Measurements from ENCODE around the gene PBX1.

Gene PBX1

DNA sequence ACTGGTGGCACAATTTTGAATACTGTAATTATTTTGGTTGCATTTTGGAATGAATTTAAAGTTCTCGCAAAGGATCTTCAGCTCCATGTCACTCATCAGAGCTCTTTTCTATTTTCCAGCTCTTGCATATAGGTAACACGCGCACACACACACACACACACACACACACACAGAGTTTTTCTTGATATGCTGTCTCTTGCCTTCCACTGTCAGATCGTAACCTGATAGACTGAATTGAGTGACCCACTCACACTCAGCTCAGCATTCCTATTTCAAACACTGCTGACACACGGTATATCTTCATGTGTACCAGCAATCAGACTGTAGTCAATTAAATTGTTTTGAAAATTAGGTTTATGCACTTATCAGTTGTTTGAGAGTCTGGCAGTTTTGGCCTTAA, 214.1 kb downstream of the PBX1 start:
- FAIRE-seq (no peak), DNase-seq (ENCODE audit: insufficient read length, low spot score) (no peak)
- TF ChIP-seq POLR2A (IDR thresholded peaks at IDR 0.05; ENCODE audit: low read depth, low read length) (no peak), POLR2AphosphoS5 (IDR thresholded peaks at IDR 0.05; ENCODE audit: low read depth, low read length) (no peak), TAF1 (IDR thresholded peaks at IDR 0.05; ENCODE audit: low read depth, low read length) (no peak), PAX5 (IDR thresholded peaks at IDR 0.05; ENCODE audit: insufficient read depth, low read length, severe bottlenecking) (no peak), POU2F2 (IDR thresholded peaks at IDR 0.05; ENCODE audit: low read depth, low read length) (no peak)

DNA sequence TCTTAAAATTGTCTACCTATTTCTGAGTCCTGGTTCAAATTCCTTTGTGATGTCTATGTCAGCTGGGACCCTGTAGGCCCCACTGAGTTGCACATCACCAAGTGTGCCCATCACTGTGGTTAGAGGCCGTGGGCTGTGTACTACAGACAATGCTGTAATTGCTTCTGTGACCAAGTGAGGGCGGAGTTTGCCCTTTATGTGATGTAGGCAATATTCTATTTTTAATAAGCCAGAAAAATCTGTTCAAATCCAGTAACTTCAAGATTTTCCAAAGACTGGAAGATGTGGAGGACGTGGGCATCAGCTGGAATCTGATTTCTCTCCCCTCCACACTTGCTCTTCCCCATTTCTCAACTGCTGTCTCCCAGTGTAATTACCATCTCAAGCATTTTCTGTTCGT, 215.4 kb downstream of the PBX1 start:
- no peak for FAIRE-seq
- DNase-seq (ENCODE audit: insufficient read length, low spot score) = no peak
- TF ChIP-seq PAX5 (IDR thresholded peaks at IDR 0.05; ENCODE audit: insufficient read depth, low read length, severe bottlenecking) = no peak
- TF ChIP-seq POLR2AphosphoS5 (IDR thresholded peaks at IDR 0.05; ENCODE audit: low read depth, low read length) = no peak
- no peak for TF ChIP-seq SPI1 (IDR thresholded peaks at IDR 0.05; ENCODE audit: low read depth, low read length)
- no peak for TF ChIP-seq POLR2A (IDR thresholded peaks at IDR 0.05; ENCODE audit: low read depth, low read length)
- no peak for TF ChIP-seq TAF1 (IDR thresholded peaks at IDR 0.05; ENCODE audit: low read depth, low read length)
- no peak for TF ChIP-seq POU2F2 (IDR thresholded peaks at IDR 0.05; ENCODE audit: low read depth, low read length)

DNA sequence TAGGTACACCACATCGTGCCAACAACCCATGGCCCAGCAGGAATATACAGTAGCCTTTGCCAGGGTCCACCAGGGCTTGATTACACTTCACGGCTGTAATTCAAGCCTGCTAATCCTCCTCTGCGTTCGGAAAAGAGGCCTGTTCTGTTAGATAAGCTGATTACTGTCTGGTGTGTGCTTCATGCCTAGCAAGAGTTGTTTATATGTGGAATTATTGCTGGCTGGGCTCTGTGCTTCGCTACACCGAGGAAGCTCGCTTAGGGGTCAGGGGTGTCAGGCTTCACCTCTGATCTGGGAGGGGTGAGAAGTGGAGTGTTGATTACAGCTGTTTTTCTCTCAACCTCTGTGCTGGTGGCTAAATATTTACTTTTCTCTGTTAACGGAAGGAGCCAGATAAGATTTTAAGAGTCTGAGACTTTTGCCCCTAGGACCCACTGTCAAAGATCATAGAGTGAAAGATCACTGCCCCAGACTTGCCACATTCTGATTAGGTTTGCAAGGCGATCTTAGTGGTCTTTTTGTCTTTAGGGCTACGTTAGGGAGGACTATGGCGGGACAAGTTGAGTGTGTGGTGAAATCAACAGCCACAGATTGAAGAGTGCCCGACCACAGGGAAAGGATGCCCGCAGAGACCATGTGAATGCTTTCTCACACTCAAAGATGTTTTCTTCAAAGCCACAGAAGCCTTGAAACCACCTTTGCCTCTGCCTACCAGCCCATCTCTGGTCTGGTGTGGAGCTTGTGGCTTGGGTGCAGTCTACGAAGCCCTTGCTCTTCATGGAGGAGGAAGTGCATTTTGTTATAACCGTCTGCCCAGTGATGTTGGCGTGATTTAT, 216.1 kb downstream of the PBX1 start:
- DNase-seq (ENCODE audit: insufficient read length, low spot score) = no peak
- FAIRE-seq = no peak
- TF ChIP-seq POLR2A (IDR thresholded peaks at IDR 0.05; ENCODE audit: low read depth, low read length) = no peak
- no peak for TF ChIP-seq POU2F2 (IDR thresholded peaks at IDR 0.05; ENCODE audit: low read depth, low read length)
- TF ChIP-seq PAX5 (IDR thresholded peaks at IDR 0.05; ENCODE audit: insufficient read depth, low read length, severe bottlenecking) = no peak
- no peak for TF ChIP-seq POLR2AphosphoS5 (IDR thresholded peaks at IDR 0.05; ENCODE audit: low read depth, low read length)
- no peak for TF ChIP-seq SPI1 (IDR thresholded peaks at IDR 0.05; ENCODE audit: low read depth, low read length)
- no peak for TF ChIP-seq TAF1 (IDR thresholded peaks at IDR 0.05; ENCODE audit: low read depth, low read length)

DNA sequence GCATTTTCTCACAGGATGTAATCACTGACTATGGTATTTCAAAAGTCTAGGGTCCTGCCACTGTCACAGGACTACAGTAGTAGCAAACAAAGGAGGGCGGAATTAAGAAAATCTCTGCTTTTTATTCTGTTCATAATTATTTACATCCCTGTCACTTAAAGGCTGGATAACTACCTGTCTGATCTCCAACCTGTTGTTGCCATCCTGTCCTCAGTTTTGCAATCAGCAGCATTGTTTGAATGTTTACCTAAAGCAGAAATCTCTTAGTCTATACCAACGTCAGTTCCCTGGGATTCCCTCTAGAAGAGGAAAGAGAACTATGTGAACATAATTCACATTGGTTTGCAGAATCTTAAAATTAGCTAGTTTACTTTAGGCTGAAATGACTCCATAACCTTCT, 218.5 kb downstream of the PBX1 start:
- FAIRE-seq (no peak), DNase-seq (ENCODE audit: insufficient read length, low spot score) (no peak)
- TF ChIP-seq POLR2AphosphoS5 (IDR thresholded peaks at IDR 0.05; ENCODE audit: low read depth, low read length) (no peak), POU2F2 (IDR thresholded peaks at IDR 0.05; ENCODE audit: low read depth, low read length) (no peak), SPI1 (IDR thresholded peaks at IDR 0.05; ENCODE audit: low read depth, low read length) (no peak), POLR2A (IDR thresholded peaks at IDR 0.05; ENCODE audit: low read depth, low read length) (no peak), TAF1 (IDR thresholded peaks at IDR 0.05; ENCODE audit: low read depth, low read length) (no peak), PAX5 (IDR thresholded peaks at IDR 0.05; ENCODE audit: insufficient read depth, low read length, severe bottlenecking) (no peak)

- no peak for FAIRE-seq
- TF ChIP-seq POLR2A (IDR thresholded peaks at IDR 0.05; ENCODE audit: low read depth, low read length) (no peak), PAX5 (IDR thresholded peaks at IDR 0.05; ENCODE audit: insufficient read depth, low read length, severe bottlenecking) (no peak), POLR2AphosphoS5 (IDR thresholded peaks at IDR 0.05; ENCODE audit: low read depth, low read length) (no peak), SPI1 (IDR thresholded peaks at IDR 0.05; ENCODE audit: low read depth, low read length) (no peak)
Observed at GRCh38 chr1:164779376-164779775, 220.4 kb downstream of the PBX1 start.

GRCh38 chr1:164780111-164780812, 221.3 kb downstream of the PBX1 start:
- DNase-seq (ENCODE audit: insufficient read length, low spot score) = no peak
- no peak for FAIRE-seq
- TF ChIP-seq POU2F2 (IDR thresholded peaks at IDR 0.05; ENCODE audit: low read depth, low read length) (no peak), TAF1 (IDR thresholded peaks at IDR 0.05; ENCODE audit: low read depth, low read length) (no peak), POLR2AphosphoS5 (IDR thresholded peaks at IDR 0.05; ENCODE audit: low read depth, low read length) (no peak), SPI1 (IDR thresholded peaks at IDR 0.05; ENCODE audit: low read depth, low read length) (no peak), POLR2A (IDR thresholded peaks at IDR 0.05; ENCODE audit: low read depth, low read length) (no peak), PAX5 (IDR thresholded peaks at IDR 0.05; ENCODE audit: insufficient read depth, low read length, severe bottlenecking) (no peak)

More at GRCh38 chr1:164779376-164779775, 220.4 kb downstream of the PBX1 start:
- no peak for DNase-seq (ENCODE audit: insufficient read length, low spot score)

GRCh38 chr1:164780863-164781262, 221.9 kb downstream of the PBX1 start:
- DNase-seq (ENCODE audit: insufficient read length, low spot score) (no peak), FAIRE-seq (no peak)
- no peak for TF ChIP-seq POU2F2 (IDR thresholded peaks at IDR 0.05; ENCODE audit: low read depth, low read length)
- no peak for TF ChIP-seq SPI1 (IDR thresholded peaks at IDR 0.05; ENCODE audit: low read depth, low read length)
- TF ChIP-seq POLR2A (IDR thresholded peaks at IDR 0.05; ENCODE audit: low read depth, low read length) = no peak
- TF ChIP-seq PAX5 (IDR thresholded peaks at IDR 0.05; ENCODE audit: insufficient read depth, low read length, severe bottlenecking) = no peak
- TF ChIP-seq POLR2AphosphoS5 (IDR thresholded peaks at IDR 0.05; ENCODE audit: low read depth, low read length) = no peak
- no peak for TF ChIP-seq TAF1 (IDR thresholded peaks at IDR 0.05; ENCODE audit: low read depth, low read length)

- DNase-seq (ENCODE audit: insufficient read length, low spot score) (no peak), FAIRE-seq (no peak)
- TF ChIP-seq SPI1 (IDR thresholded peaks at IDR 0.05; ENCODE audit: low read depth, low read length) (no peak), POU2F2 (IDR thresholded peaks at IDR 0.05; ENCODE audit: low read depth, low read length) (no peak), POLR2AphosphoS5 (IDR thresholded peaks at IDR 0.05; ENCODE audit: low read depth, low read length) (no peak), PAX5 (IDR thresholded peaks at IDR 0.05; ENCODE audit: insufficient read depth, low read length, severe bottlenecking) (no peak), POLR2A (IDR thresholded peaks at IDR 0.05; ENCODE audit: low read depth, low read length) (no peak), TAF1 (IDR thresholded peaks at IDR 0.05; ENCODE audit: low read depth, low read length) (no peak)
Observed at GRCh38 chr1:164781972-164782371, 223.0 kb downstream of the PBX1 start.

DNA sequence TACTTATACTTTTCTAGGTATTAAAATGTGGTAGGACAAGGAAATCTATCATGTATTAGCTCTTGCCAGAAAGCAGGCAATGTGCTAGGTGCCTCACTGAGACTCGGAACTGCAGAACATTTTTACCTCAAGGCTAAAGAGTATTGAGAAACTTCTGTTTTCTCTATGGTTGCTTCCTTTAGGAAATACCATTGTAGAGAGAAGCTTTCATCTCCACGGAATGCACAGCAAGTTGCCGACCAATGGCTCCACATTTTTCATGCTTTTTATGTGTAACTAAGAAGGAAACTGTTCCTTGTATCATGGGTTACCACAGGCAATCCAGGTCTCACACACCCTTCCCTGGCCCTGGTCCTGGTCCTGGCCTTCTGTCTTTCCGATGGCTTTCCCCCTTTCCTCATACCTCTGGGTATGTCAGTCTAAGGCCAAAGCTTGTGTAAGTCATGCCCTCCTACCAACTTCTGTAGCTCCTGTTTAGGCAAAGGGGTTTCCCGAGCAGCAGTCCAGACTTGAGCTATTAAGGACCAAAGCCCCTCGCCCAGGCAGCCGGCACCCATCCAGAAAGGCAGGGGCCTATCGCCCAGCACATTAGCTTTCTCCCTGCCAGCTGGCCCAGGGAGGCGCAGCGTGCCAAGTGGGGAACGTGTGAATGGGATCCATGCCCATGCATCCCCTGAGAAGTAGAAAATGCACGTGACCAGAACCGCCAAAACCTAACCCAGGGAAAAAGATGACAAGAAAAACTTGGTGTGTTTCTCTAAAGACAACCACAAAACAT, 225.0 kb downstream of the PBX1 start:
- FAIRE-seq (no peak), DNase-seq (ENCODE audit: insufficient read length, low spot score) (no peak)
- no peak for TF ChIP-seq TAF1 (IDR thresholded peaks at IDR 0.05; ENCODE audit: low read depth, low read length)
- no peak for TF ChIP-seq POU2F2 (IDR thresholded peaks at IDR 0.05; ENCODE audit: low read depth, low read length)
- no peak for TF ChIP-seq SPI1 (IDR thresholded peaks at IDR 0.05; ENCODE audit: low read depth, low read length)
- no peak for TF ChIP-seq PAX5 (IDR thresholded peaks at IDR 0.05; ENCODE audit: insufficient read depth, low read length, severe bottlenecking)
- no peak for TF ChIP-seq POLR2AphosphoS5 (IDR thresholded peaks at IDR 0.05; ENCODE audit: low read depth, low read length)
- TF ChIP-seq POLR2A (IDR thresholded peaks at IDR 0.05; ENCODE audit: low read depth, low read length) = no peak

Data from GM12891 (cell line).